Measurements from ENCODE around the gene NAGPA. TPM values are rescaled to one million over a fixed set of nuclear protein-coding genes. Genes with fewer than 3 reads are reported as not detected.

NAGPA gene
- total RNA-seq, 2 experiments from 2014 or later, result 8.9 to 10.2 TPM

GRCh38 chr16:5008311-5008731 is 25.4 kb downstream of the NAGPA start:
- no peak for DNase-seq
- ChIA-PET CTCF (no interaction called here), POLR2A (no interaction called here)
- H3K9me3 Mint-ChIP-seq (ENCODE audit: low read depth), result no peaks in the 10 kb centered on the region
- ATAC-seq, result no peak
- no peak overlapping the region for H3K4me3 Mint-ChIP-seq
- H3K36me3 Mint-ChIP-seq (ENCODE audit: low read depth), result no peaks in the 10 kb centered on the region
- intact Hi-C loops (cut with DNase I, micrococcal nuclease), result no loop called here
- peaks cover 7% of the 10 kb centered on the region for H3K27me3 Mint-ChIP-seq
- H3K4me1 Mint-ChIP-seq, result no peaks in the 10 kb centered on the region
- H3K27ac Mint-ChIP-seq, result no peak overlapping the region

DNA sequence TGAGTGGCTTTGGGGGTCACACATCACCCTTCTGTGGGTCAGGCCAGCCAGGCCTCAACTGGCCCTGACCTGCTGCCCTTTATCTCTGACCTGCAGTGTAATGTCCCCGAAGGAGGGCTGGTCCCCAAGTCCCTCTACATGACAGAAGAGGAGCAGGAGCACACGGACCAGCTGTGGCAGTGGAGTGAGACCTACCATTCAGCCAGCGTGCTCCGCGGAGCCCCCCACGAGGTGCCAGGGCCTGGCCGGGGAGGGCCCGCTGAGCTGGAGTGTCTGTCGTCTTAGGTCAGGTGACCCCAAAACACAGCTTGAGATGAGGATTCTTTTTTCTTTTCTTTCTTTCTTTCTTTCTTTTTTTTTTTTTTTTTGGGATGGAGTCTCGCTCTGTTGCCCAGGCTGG is 26.5 kb downstream of the NAGPA start:
- Mint-ChIP-seq H3K27ac (no peak overlapping the region), H3K36me3 (ENCODE audit: low read depth) (no peaks in the 10 kb centered on the region), H3K9me3 (ENCODE audit: low read depth) (no peaks in the 10 kb centered on the region), H3K4me3 (no peak overlapping the region), H3K27me3 (peaks cover 7% of the 10 kb centered on the region), H3K4me1 (no peaks in the 10 kb centered on the region)
- intact Hi-C loops (cut with DNase I, micrococcal nuclease), result no loop called here
- ATAC-seq, result no peak
- ChIA-PET CTCF (interaction anchor here (0.5 kb wide), 1 partner anchor 51 kb away, joined by 3 read pairs; no protein-coding TSS in a partner anchor), POLR2A (no interaction called here)
- DNase-seq, result no peak

DNA sequence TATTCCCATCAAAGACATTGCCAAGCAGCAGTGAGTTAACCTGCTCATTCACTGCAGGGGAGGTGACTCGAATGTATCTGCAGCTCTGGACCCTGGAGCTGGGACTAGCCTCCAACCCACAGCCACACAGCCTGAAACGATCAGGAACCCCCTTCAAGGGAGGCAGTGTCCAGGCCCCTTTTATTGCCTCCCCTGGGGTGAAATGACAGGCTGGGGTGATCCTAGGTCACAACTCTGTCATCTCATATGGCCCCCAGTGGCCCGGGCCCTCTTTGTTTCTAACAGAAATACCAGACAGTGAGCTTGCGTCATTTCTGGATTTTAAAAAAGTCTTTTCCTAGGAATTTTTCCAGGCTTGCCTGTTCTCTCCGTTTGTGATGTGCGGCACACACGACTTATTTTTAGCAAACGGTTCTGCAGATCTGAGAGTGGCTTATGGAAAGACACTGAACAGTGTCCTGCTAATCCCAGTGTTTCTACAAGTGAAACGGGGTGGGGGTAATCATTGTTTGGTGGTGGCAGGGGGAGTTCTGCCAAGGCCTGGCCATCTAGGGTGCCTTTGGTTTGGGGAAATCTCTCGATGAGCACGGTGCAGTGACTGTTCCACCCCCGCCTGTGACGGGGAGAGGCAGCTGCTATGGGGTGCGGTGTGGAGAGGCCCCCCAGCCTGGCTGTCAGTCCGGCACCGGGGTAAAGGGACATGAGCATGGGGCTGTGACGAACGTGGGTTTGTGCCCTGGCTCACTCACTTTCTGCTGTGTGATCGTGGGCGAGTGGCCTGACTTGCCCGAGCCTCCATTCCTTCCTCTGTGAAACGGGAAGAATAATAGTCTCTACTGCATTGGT is 27.2 kb downstream of the NAGPA start:
- peaks cover 7% of the 10 kb centered on the region for H3K27me3 Mint-ChIP-seq
- no peak overlapping the region for H3K4me3 Mint-ChIP-seq
- H3K36me3 Mint-ChIP-seq (ENCODE audit: low read depth), result no peaks in the 10 kb centered on the region
- no peaks in the 10 kb centered on the region for H3K9me3 Mint-ChIP-seq (ENCODE audit: low read depth)
- no peak overlapping the region for H3K27ac Mint-ChIP-seq
- intact Hi-C loops (cut with DNase I, micrococcal nuclease), result no loop called here
- ChIA-PET CTCF (interaction anchor here (0.5 kb wide), 1 partner anchor 50 kb away, joined by 3 read pairs; no protein-coding TSS in a partner anchor), POLR2A (no interaction called here)
- no peak for DNase-seq
- ATAC-seq, result no peak
- H3K4me1 Mint-ChIP-seq, result no peaks in the 10 kb centered on the region

GRCh38 chr16:5005916-5006315 is 27.8 kb downstream of the NAGPA start:
- Mint-ChIP-seq H3K9me3 (ENCODE audit: low read depth) (no peaks in the 10 kb centered on the region), H3K36me3 (ENCODE audit: low read depth) (no peaks in the 10 kb centered on the region), H3K27ac (no peak overlapping the region), H3K27me3 (peaks cover 7% of the 10 kb centered on the region), H3K4me3 (no peak overlapping the region), H3K4me1 (no peaks in the 10 kb centered on the region)
- CTCF ChIA-PET, result no interaction called here
- POLR2A ChIA-PET, result no interaction called here
- DNase-seq (no peak), ATAC-seq (no peak)
- intact Hi-C loops (cut with DNase I, micrococcal nuclease), result no loop called here

DNA sequence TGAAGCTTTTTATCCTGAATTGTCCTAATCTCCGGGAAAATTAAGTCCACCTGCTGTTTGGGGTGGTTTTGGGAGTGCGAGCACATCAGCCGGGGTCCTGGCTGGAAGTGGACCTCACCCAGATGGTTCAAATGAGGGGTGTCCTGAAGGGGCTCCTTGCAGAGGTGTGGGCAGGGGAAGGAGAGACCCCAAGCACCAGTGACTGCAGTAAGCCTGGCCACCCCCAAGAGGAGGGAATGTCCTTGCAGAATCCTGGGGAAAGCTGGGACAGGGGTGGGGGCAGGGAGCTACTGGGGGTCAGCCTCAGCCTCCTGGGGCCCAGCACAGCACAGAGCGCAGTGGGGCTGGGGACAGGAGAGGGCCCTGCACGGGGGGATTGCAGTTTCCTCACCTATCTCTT is 29.4 kb downstream of the NAGPA start:
- H3K4me3 Mint-ChIP-seq, result no peak overlapping the region
- H3K36me3 Mint-ChIP-seq (ENCODE audit: low read depth), result no peaks in the 10 kb centered on the region
- intact Hi-C loops (cut with DNase I, micrococcal nuclease), result no loop called here
- H3K4me1 Mint-ChIP-seq, result no peaks in the 10 kb centered on the region
- H3K27ac Mint-ChIP-seq, result no peak overlapping the region
- no peaks in the 10 kb centered on the region for H3K27me3 Mint-ChIP-seq
- POLR2A ChIA-PET, result no interaction called here
- CTCF ChIA-PET, result no interaction called here
- ATAC-seq (no peak), DNase-seq (no peak)
- H3K9me3 Mint-ChIP-seq (ENCODE audit: low read depth), result no peaks in the 10 kb centered on the region

GRCh38 chr16:5003828-5004227 is 29.9 kb downstream of the NAGPA start:
- DNase-seq (no peak), ATAC-seq (no peak)
- H3K4me1 Mint-ChIP-seq, result no peaks in the 10 kb centered on the region
- H3K27ac Mint-ChIP-seq, result no peak overlapping the region
- no peaks in the 10 kb centered on the region for H3K9me3 Mint-ChIP-seq (ENCODE audit: low read depth)
- ChIA-PET POLR2A (no interaction called here), CTCF (no interaction called here)
- H3K36me3 Mint-ChIP-seq (ENCODE audit: low read depth), result no peaks in the 10 kb centered on the region
- H3K4me3 Mint-ChIP-seq, result no peak overlapping the region
- intact Hi-C loops (cut with DNase I, micrococcal nuclease), result no loop called here
- no peaks in the 10 kb centered on the region for H3K27me3 Mint-ChIP-seq

GRCh38 chr16:5003211-5003610 is 30.5 kb downstream of the NAGPA start:
- no peaks in the 10 kb centered on the region for H3K36me3 Mint-ChIP-seq (ENCODE audit: low read depth)
- intact Hi-C loops (cut with DNase I, micrococcal nuclease), result no loop called here
- POLR2A ChIA-PET, result no interaction called here
- peaks cover 2% of the 10 kb centered on the region for H3K27me3 Mint-ChIP-seq
- CTCF ChIA-PET, result no interaction called here
- no peaks in the 10 kb centered on the region for H3K9me3 Mint-ChIP-seq (ENCODE audit: low read depth)
- H3K27ac Mint-ChIP-seq, result no peak overlapping the region
- ATAC-seq (no peak), DNase-seq (no peak)
- no peak overlapping the region for H3K4me3 Mint-ChIP-seq
- no peaks in the 10 kb centered on the region for H3K4me1 Mint-ChIP-seq

GRCh38 chr16:5002699-5003143 is 31.0 kb downstream of the NAGPA start:
- no peaks in the 10 kb centered on the region for H3K4me1 Mint-ChIP-seq
- H3K27ac Mint-ChIP-seq, result no peak overlapping the region
- no peak for DNase-seq
- ATAC-seq, result no peak
- H3K4me3 Mint-ChIP-seq, result no peak overlapping the region
- intact Hi-C loops (cut with DNase I, micrococcal nuclease), result no loop called here
- H3K36me3 Mint-ChIP-seq (ENCODE audit: low read depth), result no peaks in the 10 kb centered on the region
- H3K27me3 Mint-ChIP-seq, result peaks cover 2% of the 10 kb centered on the region
- no peaks in the 10 kb centered on the region for H3K9me3 Mint-ChIP-seq (ENCODE audit: low read depth)
- CTCF ChIA-PET, result no interaction called here
- POLR2A ChIA-PET, result no interaction called here

DNA sequence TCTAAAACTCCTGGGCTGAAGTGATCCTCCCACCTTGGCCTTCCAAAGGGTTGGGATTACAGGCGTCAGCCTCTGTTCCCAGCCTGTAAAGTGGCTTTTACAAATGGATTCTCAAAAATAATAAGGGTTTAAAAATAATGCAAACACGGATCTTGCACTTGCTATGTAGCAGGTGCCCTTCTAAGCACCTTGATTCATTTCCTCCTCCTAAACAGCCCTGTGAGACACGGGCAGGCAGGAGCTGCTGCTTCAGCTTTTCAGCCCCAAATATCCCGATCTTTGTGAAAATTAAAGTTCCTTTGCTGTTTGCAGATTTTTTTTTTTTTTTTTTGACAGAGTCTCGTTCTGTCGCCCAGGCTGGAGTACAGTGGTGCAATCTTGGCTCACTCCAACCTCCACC is 31.7 kb downstream of the NAGPA start:
- Mint-ChIP-seq H3K4me1 (no peaks in the 10 kb centered on the region), H3K9me3 (ENCODE audit: low read depth) (no peaks in the 10 kb centered on the region), H3K4me3 (no peak overlapping the region), H3K36me3 (ENCODE audit: low read depth) (no peaks in the 10 kb centered on the region), H3K27ac (no peak overlapping the region), H3K27me3 (peaks cover 2% of the 10 kb centered on the region)
- no peak for ATAC-seq
- CTCF ChIA-PET, result interaction anchor here (0.7 kb wide), 1 partner anchor 165 kb away, joined by 3 read pairs; no protein-coding TSS in a partner anchor
- no peak for DNase-seq
- intact Hi-C loops (cut with DNase I, micrococcal nuclease), result no loop called here
- POLR2A ChIA-PET, result no interaction called here

- no peak overlapping the region for H3K27ac Mint-ChIP-seq
Measured at GRCh38 chr16:5001571-5001970, 32.2 kb downstream of the NAGPA start.

DNA sequence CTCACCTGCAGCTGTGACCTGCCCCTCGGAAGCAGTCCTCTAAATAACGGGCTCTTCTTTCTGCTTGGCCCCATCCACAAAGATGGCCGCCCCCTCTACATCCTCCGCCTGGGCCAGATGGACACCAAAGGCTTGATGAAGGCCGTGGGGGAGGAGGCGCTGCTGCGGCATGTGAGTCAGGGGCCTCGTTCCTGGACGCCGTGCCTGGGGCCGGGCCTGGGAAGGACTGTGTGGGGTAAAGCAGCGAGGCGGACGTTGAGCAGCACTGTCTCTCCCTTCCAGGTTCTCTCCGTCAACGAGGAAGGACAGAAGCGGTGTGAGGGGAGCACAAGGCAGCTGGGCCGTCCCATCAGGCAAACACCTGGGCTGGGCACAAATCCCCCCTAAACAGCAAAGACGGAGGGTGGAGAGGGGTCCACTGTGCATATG is 33.1 kb downstream of the NAGPA start:
- Mint-ChIP-seq H3K36me3 (ENCODE audit: low read depth) (no peaks in the 10 kb centered on the region), H3K4me3 (no peak overlapping the region), H3K27me3 (peaks cover 2% of the 10 kb centered on the region), H3K27ac (no peak overlapping the region), H3K9me3 (ENCODE audit: low read depth) (no peaks in the 10 kb centered on the region), H3K4me1 (no peaks in the 10 kb centered on the region)
- no peak for ATAC-seq
- intact Hi-C loops (cut with DNase I, micrococcal nuclease), result no loop called here
- DNase-seq, result no peak
- ChIA-PET POLR2A (no interaction called here), CTCF (no interaction called here)

More at GRCh38 chr16:5001571-5001970, 32.2 kb downstream of the NAGPA start:
- peaks cover 2% of the 10 kb centered on the region for H3K27me3 Mint-ChIP-seq
- no peak overlapping the region for H3K4me3 Mint-ChIP-seq
- ChIA-PET POLR2A (no interaction called here), CTCF (no interaction called here)
- no peak for DNase-seq
- no peak for ATAC-seq
- H3K9me3 Mint-ChIP-seq (ENCODE audit: low read depth), result no peaks in the 10 kb centered on the region
- no peaks in the 10 kb centered on the region for H3K36me3 Mint-ChIP-seq (ENCODE audit: low read depth)
- intact Hi-C loops (cut with DNase I, micrococcal nuclease), result no loop called here
- H3K4me1 Mint-ChIP-seq, result no peaks in the 10 kb centered on the region

GRCh38 chr16:4994719-4995434 is 38.9 kb downstream of the NAGPA start:
- no peak overlapping the region for H3K4me3 Mint-ChIP-seq
- H3K36me3 Mint-ChIP-seq (ENCODE audit: low read depth), result no peaks in the 10 kb centered on the region
- ChIA-PET CTCF (no interaction called here), POLR2A (no interaction called here)
- no peaks in the 10 kb centered on the region for H3K4me1 Mint-ChIP-seq
- no peak overlapping the region for H3K27ac Mint-ChIP-seq
- no peak for ATAC-seq
- no peaks in the 10 kb centered on the region for H3K9me3 Mint-ChIP-seq (ENCODE audit: low read depth)
- intact Hi-C loops (cut with DNase I, micrococcal nuclease), result no loop called here
- peaks cover 6% of the 10 kb centered on the region for H3K27me3 Mint-ChIP-seq
- no peak for DNase-seq
